Spinal cord (tissue), 4 donors: Measurements from ENCODE around the gene IRF2BP2. TPM values are rescaled to one million over a fixed set of nuclear protein-coding genes. Genes with fewer than 3 reads are reported as not detected.

Source experiments
- polyA plus RNA-seq, 2 donors: library from polyadenylated mRNA; unstranded; fragments of 120-200 nt; gene quantifications; one replicate each; pipeline ENCODE4 v1.2.1, GENCODE V29; 2013; ENCODE audit not compliant: insufficient read length in 2 of 2
- small RNA-seq: library from RNA; depleted of rRNA; stranded (forward); fragments of <200 nt; gene quantifications from one replicate; pipeline ENCODE3, GENCODE V24; 2014; ENCODE audit warnings: low replicate concordance
- total RNA-seq, 2 donors: library from RNA; depleted of rRNA in 1 of 2; stranded (reverse); fragments of 120-200 nt in 1 of 2; fragments of >200 nt in 1 of 2; gene quantifications; one replicate each; pipeline versions ENCODE4 v1.2.3 to v1.2.4, GENCODE V29; 2013 to 2014

IRF2BP2 gene
- total and polyA plus RNA-seq, 4 donors: 98.7 to 105 (median 103) TPM

Small RNA genes within 50 kb of the gene (small RNA-seq; reads per million reads assigned to genes)
- gene RF00096: not detected

Other genes starting within 250 kb of the IRF2BP2 start
- gene COA6, start 236.7 kb downstream of the IRF2BP2 start, total RNA-seq: 10 to 100 TPM; 14.9 to 26.4 TPM
- gene COA6, start 236.7 kb downstream of the IRF2BP2 start, polyA plus RNA-seq: 10 to 100 TPM; 32.6 to 38.0 TPM
- 10 to 100 TPM; 51.8 to 71.2 TPM for gene TARBP1, start 131.0 kb downstream of the IRF2BP2 start, total RNA-seq
- gene TARBP1, start 131.0 kb downstream of the IRF2BP2 start, polyA plus RNA-seq: 100 to 1,000 TPM in 1 of 2 donors, 10 to 100 TPM in 1; 75.9 to 127 TPM